GM19351 (cell line): Measurements from ENCODE around the gene GREB1L.

Experiments used
- ATAC-seq: cut with Tn5 transposase; IDR thresholded peaks from one replicate; pipeline ENCODE4 v1.9.1; 2021; ENCODE audit warnings: mild to moderate bottlenecking, moderate library complexity; ENCODE audit not compliant: unreplicated experiment

The GREB1L gene

GRCh38 chr18:21444465-21445212 is 202.6 kb downstream of the GREB1L start:
- peak; percentile 65 for ATAC-seq

- ATAC-seq = no peak
Measured at GRCh38 chr18:21448299-21448698, 206.3 kb downstream of the GREB1L start.

- ATAC-seq = no peak
Measured at GRCh38 chr18:21449367-21450290, 207.6 kb downstream of the GREB1L start.

- ATAC-seq = no peak
Measured at GRCh38 chr18:21450503-21450902, 208.5 kb downstream of the GREB1L start.

GRCh38 chr18:21450913-21451312 is 208.9 kb downstream of the GREB1L start:
- ATAC-seq = no peak

- no peak for ATAC-seq
Measured at GRCh38 chr18:21451851-21452250, 209.8 kb downstream of the GREB1L start.

- no peak for ATAC-seq
Measured at GRCh38 chr18:21452276-21452780, 210.3 kb downstream of the GREB1L start.

GRCh38 chr18:21452796-21453510 is 210.9 kb downstream of the GREB1L start:
- ATAC-seq = no peak

- no peak for ATAC-seq
Measured at GRCh38 chr18:21453511-21453901, 211.5 kb downstream of the GREB1L start.

- ATAC-seq = no peak
Measured at GRCh38 chr18:21454725-21455124, 212.7 kb downstream of the GREB1L start.

GRCh38 chr18:21456428-21457178 is 214.6 kb downstream of the GREB1L start:
- ATAC-seq = no peak

GRCh38 chr18:21457179-21457535 is 215.1 kb downstream of the GREB1L start:
- no peak for ATAC-seq

- ATAC-seq = no peak
Measured at GRCh38 chr18:21458310-21458709, 216.3 kb downstream of the GREB1L start.

- no peak for ATAC-seq
Measured at GRCh38 chr18:21458788-21459187, 216.8 kb downstream of the GREB1L start.

GRCh38 chr18:21459706-21460286 is 217.8 kb downstream of the GREB1L start:
- ATAC-seq = no peak

GRCh38 chr18:21461460-21461859 is 219.4 kb downstream of the GREB1L start:
- ATAC-seq = no peak

GRCh38 chr18:21463718-21464117 is 221.7 kb downstream of the GREB1L start:
- no peak for ATAC-seq

GRCh38 chr18:21468514-21469164 is 226.6 kb downstream of the GREB1L start:
- ATAC-seq = no peak

GRCh38 chr18:21472741-21473140 is 230.7 kb downstream of the GREB1L start:
- ATAC-seq = no peak

GRCh38 chr18:21474621-21475020 is 232.6 kb downstream of the GREB1L start:
- no peak for ATAC-seq
